ENCODE measurements around the gene C1R.
A peak's percentile ranks its signal among the peaks of the same experiment; 100 is the strongest.

The C1R gene

GRCh38 chr12:7134396-7135166 is 42.3 kb upstream of the C1R start:
- H4K20me1 ChIP-seq (ENCODE audit: insufficient read depth, low read length, poor library complexity, severe bottlenecking), result peaks cover 2% of the 10 kb centered on the region
- no peak for TF ChIP-seq EZH2phosphoT487 (IDR thresholded peaks at IDR 0.05; ENCODE audit: borderline replicate concordance)
- H3K9ac ChIP-seq (ENCODE audit: low read depth, low read length, poor library complexity, severe bottlenecking), result no peak overlapping the region
- H3K79me2 ChIP-seq (ENCODE audit: insufficient read depth, low read length), result peaks cover 37% of the 10 kb centered on the region
- no peak overlapping the region for H3K4me3 ChIP-seq (ENCODE audit: low read length, poor library complexity, severe bottlenecking)
- peaks cover 2% of the 10 kb centered on the region; the same call in 1 of the 2 replicates for H3F3A ChIP-seq (ENCODE audit: low read depth)
- H2AFZ ChIP-seq (ENCODE audit: low read length), result no peak overlapping the region
- peaks cover 25% of the 10 kb centered on the region for H3K4me1 ChIP-seq (ENCODE audit: insufficient read depth, low read length, poor library complexity, severe bottlenecking)
- H3K9me2 ChIP-seq (replicated peaks; ENCODE audit: low read depth, low read length), result no peaks in the 10 kb centered on the region
- H3K27me3 ChIP-seq (ENCODE audit: insufficient read depth, low read length, poor library complexity, severe bottlenecking), result no peaks in the 10 kb centered on the region
- peaks cover 59% of the 10 kb centered on the region for H3K36me3 ChIP-seq (ENCODE audit: insufficient read depth, low read length)
- no peak overlapping the region for H3K4me2 ChIP-seq (ENCODE audit: low read depth, low read length, poor library complexity, severe bottlenecking)
- H3K9me3 ChIP-seq (ENCODE audit: insufficient read depth, low read depth, low read length), result no peaks in the 10 kb centered on the region

- Histone ChIP-seq H3K9me2 (replicated peaks; ENCODE audit: low read depth, low read length) (no peaks in the 10 kb centered on the region), H3K4me2 (ENCODE audit: low read depth, low read length, poor library complexity, severe bottlenecking) (peak overlapping the region; percentile 99), H3K36me3 (ENCODE audit: insufficient read depth, low read length) (peaks cover 38% of the 10 kb centered on the region), H2AFZ (ENCODE audit: low read length) (peak overlapping the region; percentile 61; the same call in 1 of the 2 replicates), H3F3A (ENCODE audit: low read depth) (peaks cover 2% of the 10 kb centered on the region; the same call in 1 of the 2 replicates), H3K4me3 (ENCODE audit: low read length, poor library complexity, severe bottlenecking) (peak overlapping the region; percentile 99), H3K79me2 (ENCODE audit: insufficient read depth, low read length) (peaks cover 38% of the 10 kb centered on the region), H3K9me3 (ENCODE audit: insufficient read depth, low read depth, low read length) (no peaks in the 10 kb centered on the region), H4K20me1 (ENCODE audit: insufficient read depth, low read length, poor library complexity, severe bottlenecking) (peaks cover 2% of the 10 kb centered on the region), H3K4me1 (ENCODE audit: insufficient read depth, low read length, poor library complexity, severe bottlenecking) (peaks cover 36% of the 10 kb centered on the region), H3K27me3 (ENCODE audit: insufficient read depth, low read length, poor library complexity, severe bottlenecking) (no peaks in the 10 kb centered on the region), H3K9ac (ENCODE audit: low read depth, low read length, poor library complexity, severe bottlenecking) (peak overlapping the region; percentile 81)
- TF ChIP-seq EZH2phosphoT487 (IDR thresholded peaks at IDR 0.05; ENCODE audit: borderline replicate concordance), result no peak
- no peak for TF ChIP-seq CTCF (conservative IDR thresholded peaks at IDR 0.05; ENCODE audit: low read length)
Measured at GRCh38 chr12:7131502-7131866, 39.2 kb upstream of the C1R start.

- peaks cover 32% of the 10 kb centered on the region for H3K36me3 ChIP-seq (ENCODE audit: insufficient read depth, low read length)
- H3F3A ChIP-seq (ENCODE audit: low read depth), result peaks cover 2% of the 10 kb centered on the region; the same call in 1 of the 2 replicates
- no peaks in the 10 kb centered on the region for H3K27me3 ChIP-seq (ENCODE audit: insufficient read depth, low read length, poor library complexity, severe bottlenecking)
- peak; percentile 21; the same call in 1 of the 2 replicates for TF ChIP-seq CTCF (conservative IDR thresholded peaks at IDR 0.05; ENCODE audit: low read length)
- TF ChIP-seq EZH2phosphoT487 (IDR thresholded peaks at IDR 0.05; ENCODE audit: borderline replicate concordance), result no peak
- H3K9ac ChIP-seq (ENCODE audit: low read depth, low read length, poor library complexity, severe bottlenecking), result peak overlapping the region; percentile 81
- no peaks in the 10 kb centered on the region for H3K9me3 ChIP-seq (ENCODE audit: insufficient read depth, low read depth, low read length)
- peaks cover 36% of the 10 kb centered on the region for H3K4me1 ChIP-seq (ENCODE audit: insufficient read depth, low read length, poor library complexity, severe bottlenecking)
- H3K9me2 ChIP-seq (replicated peaks; ENCODE audit: low read depth, low read length), result no peaks in the 10 kb centered on the region
- H3K4me3 ChIP-seq (ENCODE audit: low read length, poor library complexity, severe bottlenecking), result peak overlapping the region; percentile 99
- H2AFZ ChIP-seq (ENCODE audit: low read length), result peak overlapping the region; percentile 82
- H4K20me1 ChIP-seq (ENCODE audit: insufficient read depth, low read length, poor library complexity, severe bottlenecking), result peaks cover 2% of the 10 kb centered on the region
- peak overlapping the region; percentile 99 for H3K4me2 ChIP-seq (ENCODE audit: low read depth, low read length, poor library complexity, severe bottlenecking)
- H3K79me2 ChIP-seq (ENCODE audit: insufficient read depth, low read length), result peaks cover 38% of the 10 kb centered on the region
Measured at GRCh38 chr12:7130701-7131501, 38.7 kb upstream of the C1R start.
